ENCODE data around the gene FKBP5. TPM values are rescaled to one million over a fixed set of nuclear protein-coding genes. Genes with fewer than 3 reads are reported as not detected.
"Not testable (repeated sequence)": the region's sequence is repeated elsewhere in the genome, so short reads cannot be mapped to it uniquely, and the experiment has no call there.

FKBP5 gene
- total RNA-seq, 6 experiments from 2014 or later = 7.6 to 12.9 (median 11.8) TPM

- no peak for TF ChIP-seq CTCF (IDR thresholded peaks at IDR 0.05)
- H3K4me3 Mint-ChIP-seq = peak overlapping the region; percentile 84
- peak; percentile 21 for DNase-seq
- peak overlapping the region; percentile 95 for H3K27ac Mint-ChIP-seq
- no peaks in the 10 kb centered on the region for H3K27me3 Mint-ChIP-seq (ENCODE audit: insufficient read depth)
- no peaks in the 10 kb centered on the region for H3K36me3 Mint-ChIP-seq (ENCODE audit: low read depth)
- H3K4me1 Mint-ChIP-seq (ENCODE audit: low read depth) = peaks cover 67% of the 10 kb centered on the region
- no peaks in the 10 kb centered on the region for H3K9me3 Mint-ChIP-seq
Observed at GRCh38 chr6:35599761-35600658, 88.7 kb downstream of the FKBP5 start.

GRCh38 chr6:35598621-35599020 is 90.1 kb downstream of the FKBP5 start:
- H3K4me1 Mint-ChIP-seq (ENCODE audit: low read depth) = peaks cover 67% of the 10 kb centered on the region
- DNase-seq; H3K27ac Mint-ChIP-seq; H3K4me3 Mint-ChIP-seq; H3K36me3 Mint-ChIP-seq (ENCODE audit: low read depth); H3K9me3 Mint-ChIP-seq; H3K27me3 Mint-ChIP-seq (ENCODE audit: insufficient read depth): not testable (repeated sequence)

GRCh38 chr6:35596448-35597442 is 92.0 kb downstream of the FKBP5 start:
- no peaks in the 10 kb centered on the region for H3K36me3 Mint-ChIP-seq (ENCODE audit: low read depth)
- peaks cover 50% of the 10 kb centered on the region for H3K4me1 Mint-ChIP-seq (ENCODE audit: low read depth)
- DNase-seq = peak; percentile 75
- H3K9me3 Mint-ChIP-seq = no peaks in the 10 kb centered on the region
- no peak for TF ChIP-seq CTCF (IDR thresholded peaks at IDR 0.05)
- peak overlapping the region; percentile 63 for H3K27ac Mint-ChIP-seq
- H3K4me3 Mint-ChIP-seq = peak overlapping the region; percentile 11
- H3K27me3 Mint-ChIP-seq (ENCODE audit: insufficient read depth) = no peaks in the 10 kb centered on the region

GRCh38 chr6:35594503-35595186 is 94.1 kb downstream of the FKBP5 start:
- TF ChIP-seq CTCF (IDR thresholded peaks at IDR 0.05) = no peak
- Mint-ChIP-seq H3K9me3 (no peaks in the 10 kb centered on the region), H3K4me3 (no peak overlapping the region), H3K4me1 (ENCODE audit: low read depth) (peaks cover 29% of the 10 kb centered on the region), H3K36me3 (ENCODE audit: low read depth) (no peaks in the 10 kb centered on the region), H3K27ac (no peak overlapping the region), H3K27me3 (ENCODE audit: insufficient read depth) (no peaks in the 10 kb centered on the region)
- no peak for DNase-seq

GRCh38 chr6:35592178-35592577 is 96.5 kb downstream of the FKBP5 start:
- no peak overlapping the region for H3K4me3 Mint-ChIP-seq
- no peak overlapping the region for H3K27ac Mint-ChIP-seq
- H3K9me3 Mint-ChIP-seq = no peaks in the 10 kb centered on the region
- DNase-seq = no peak
- H3K4me1 Mint-ChIP-seq (ENCODE audit: low read depth) = peaks cover 26% of the 10 kb centered on the region
- no peak for TF ChIP-seq CTCF (IDR thresholded peaks at IDR 0.05)
- no peaks in the 10 kb centered on the region for H3K27me3 Mint-ChIP-seq (ENCODE audit: insufficient read depth)
- no peaks in the 10 kb centered on the region for H3K36me3 Mint-ChIP-seq (ENCODE audit: low read depth)
